GM10266 (cell line): ENCODE results near the gene CTNND2.

ENCODE experiments used
- DNase-seq: peaks from one replicate; pipeline ENCODE4 v3.0.0; 2012; ENCODE audit errors: extremely low spot score
- CTCF ChIP-seq: IDR thresholded peaks from 2 replicates; pipeline ENCODE4 v1.5.1; 2012; ENCODE audit warnings: mild to moderate bottlenecking, low read depth; ENCODE audit not compliant: control insufficient read depth, insufficient read depth; ENCODE audit errors: missing control alignments

CTNND2 gene

GRCh38 chr5:11364531-11364930 is 539.7 kb downstream of the CTNND2 start:
- DNase-seq, result no peak
- TF ChIP-seq CTCF, result no peak

- DNase-seq, result no peak
Observed at GRCh38 chr5:11363631-11364178, 540.5 kb downstream of the CTNND2 start.

GRCh38 chr5:11361768-11362167 is 542.5 kb downstream of the CTNND2 start:
- no peak for DNase-seq
- TF ChIP-seq CTCF, result no peak

More at GRCh38 chr5:11363631-11364178, 540.5 kb downstream of the CTNND2 start:
- no peak for TF ChIP-seq CTCF

GRCh38 chr5:11357928-11358327 is 546.3 kb downstream of the CTNND2 start:
- TF ChIP-seq CTCF, result no peak
- no peak for DNase-seq

- no peak for TF ChIP-seq CTCF
- no peak for DNase-seq
Observed at GRCh38 chr5:11355491-11355890, 548.8 kb downstream of the CTNND2 start.

- DNase-seq, result no peak
- TF ChIP-seq CTCF, result no peak
Observed at GRCh38 chr5:11346336-11346735, 557.9 kb downstream of the CTNND2 start.

- DNase-seq, result no peak
Observed at GRCh38 chr5:11335881-11336760, 568.1 kb downstream of the CTNND2 start.

More at GRCh38 chr5:11335881-11336760, 568.1 kb downstream of the CTNND2 start:
- TF ChIP-seq CTCF, result no peak
